WERI-Rb-1 (cell line): ENCODE results near the gene RAB3D.
A peak's percentile ranks its signal among the peaks of the same experiment; 100 is the strongest.

ENCODE experiments used
- DNase-seq: peaks from one replicate; pipeline ENCODE4 v3.0.0-alpha.2; 2020
- H3K27ac ChIP-seq: fragments of 250-450 bp; sonication (Bioruptor Pico); 2 replicates; pipeline ENCODE4 v1.5.1; 2020; ENCODE audit warnings: mild to moderate bottlenecking, moderate library complexity
- H3K27me3 ChIP-seq: fragments of 250-450 bp; sonication (Bioruptor Pico); 2 replicates; pipeline ENCODE4 v1.5.1; 2021; ENCODE audit warnings: mild to moderate bottlenecking, low read depth, moderate library complexity; ENCODE audit not compliant: insufficient read depth, severe bottlenecking
- H3K36me3 ChIP-seq: fragments of 250-450 bp; sonication (Bioruptor Pico); 2 replicates; pipeline ENCODE4 v1.5.1; 2020; ENCODE audit warnings: mild to moderate bottlenecking, moderate library complexity
- H3K4me3 ChIP-seq: 2 replicates; pipeline ENCODE4 v1.5.1; 2011; ENCODE audit warnings: low read depth, mild to moderate bottlenecking, control low read depth, low read length
- H3K9me3 ChIP-seq: fragments of 250-450 bp; sonication (Bioruptor Pico); 2 replicates; pipeline ENCODE4 v1.5.1; 2021; ENCODE audit warnings: mild to moderate bottlenecking, moderate library complexity; ENCODE audit not compliant: severe bottlenecking
- CTCF ChIP-seq: IDR thresholded peaks from 2 replicates; pipeline ENCODE4 v1.5.1; 2011; ENCODE audit warnings: low read depth, mild to moderate bottlenecking, control low read depth, inconsistent platforms, low read length

Gene RAB3D

GRCh38 chr19:11361771-11362731, 22.6 kb upstream of the RAB3D start:
- H3K36me3 ChIP-seq = peaks cover 53% of the 10 kb centered on the region
- DNase-seq = no peak
- no peaks in the 10 kb centered on the region for H3K27me3 ChIP-seq
- H3K9me3 ChIP-seq = no peaks in the 10 kb centered on the region
- no peak overlapping the region for H3K4me3 ChIP-seq
- no peak overlapping the region for H3K27ac ChIP-seq
- no peak for TF ChIP-seq CTCF

- H3K9me3 ChIP-seq = no peaks in the 10 kb centered on the region
- DNase-seq = peak; percentile 69
- no peak for TF ChIP-seq CTCF
- H3K4me3 ChIP-seq = no peak overlapping the region
- no peak overlapping the region for H3K27ac ChIP-seq
- peaks cover 53% of the 10 kb centered on the region for H3K36me3 ChIP-seq
- no peaks in the 10 kb centered on the region for H3K27me3 ChIP-seq
These were observed 21.7 kb upstream of the RAB3D start for GRCh38 chr19:11361037-11361770.

- TF ChIP-seq CTCF = no peak
- H3K27me3 ChIP-seq = no peaks in the 10 kb centered on the region
These were observed 20.0 kb upstream of the RAB3D start for GRCh38 chr19:11359421-11359820.

GRCh38 chr19:11356676-11357550, 17.5 kb upstream of the RAB3D start:
- Histone ChIP-seq H3K9me3 (no peaks in the 10 kb centered on the region), H3K36me3 (peaks cover 25% of the 10 kb centered on the region), H3K27me3 (no peaks in the 10 kb centered on the region), H3K27ac (no peak overlapping the region), H3K4me3 (no peak overlapping the region)
- TF ChIP-seq CTCF = no peak
- no peak for DNase-seq

More at GRCh38 chr19:11359421-11359820, 20.0 kb upstream of the RAB3D start:
- Histone ChIP-seq H3K9me3 (no peaks in the 10 kb centered on the region), H3K4me3 (no peak overlapping the region), H3K36me3 (peaks cover 41% of the 10 kb centered on the region), H3K27ac (no peak overlapping the region)
- no peak for DNase-seq

DNA sequence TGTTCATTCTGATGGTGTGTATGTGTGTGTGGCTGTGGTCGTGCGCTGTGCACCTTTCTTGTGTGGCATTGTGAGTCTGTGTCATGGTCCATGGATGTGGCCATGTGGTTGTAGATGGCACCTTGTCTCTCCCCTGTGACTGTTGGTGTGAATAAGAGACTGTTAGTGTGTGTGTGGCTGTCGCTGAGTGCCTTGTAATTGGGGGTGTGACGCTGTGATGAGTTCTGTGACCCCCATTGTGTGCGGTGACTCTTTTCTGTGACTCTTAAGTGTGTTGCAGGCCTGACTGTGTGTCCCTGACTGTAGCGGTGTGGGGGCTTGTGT, 16.6 kb upstream of the RAB3D start:
- Histone ChIP-seq H3K36me3 (peaks cover 16% of the 10 kb centered on the region), H3K27ac (no peak overlapping the region; the same call in 1 of the 2 replicates), H3K9me3 (no peaks in the 10 kb centered on the region), H3K27me3 (no peaks in the 10 kb centered on the region), H3K4me3 (peak overlapping the region; percentile 53)
- DNase-seq = no peak
- TF ChIP-seq CTCF = no peak
